Superior temporal gyrus (tissue), 1 donor: ENCODE measurements around the gene LMNTD2.
"Not testable (repeated sequence)": the region's sequence is repeated elsewhere in the genome, so short reads cannot be mapped to it uniquely, and the experiment has no call there.

Source experiments
- DNase-seq: peaks from one replicate; pipeline ENCODE4 v3.0.0-alpha.2; 2016; ENCODE audit errors: extremely low spot score

Gene LMNTD2

DNA sequence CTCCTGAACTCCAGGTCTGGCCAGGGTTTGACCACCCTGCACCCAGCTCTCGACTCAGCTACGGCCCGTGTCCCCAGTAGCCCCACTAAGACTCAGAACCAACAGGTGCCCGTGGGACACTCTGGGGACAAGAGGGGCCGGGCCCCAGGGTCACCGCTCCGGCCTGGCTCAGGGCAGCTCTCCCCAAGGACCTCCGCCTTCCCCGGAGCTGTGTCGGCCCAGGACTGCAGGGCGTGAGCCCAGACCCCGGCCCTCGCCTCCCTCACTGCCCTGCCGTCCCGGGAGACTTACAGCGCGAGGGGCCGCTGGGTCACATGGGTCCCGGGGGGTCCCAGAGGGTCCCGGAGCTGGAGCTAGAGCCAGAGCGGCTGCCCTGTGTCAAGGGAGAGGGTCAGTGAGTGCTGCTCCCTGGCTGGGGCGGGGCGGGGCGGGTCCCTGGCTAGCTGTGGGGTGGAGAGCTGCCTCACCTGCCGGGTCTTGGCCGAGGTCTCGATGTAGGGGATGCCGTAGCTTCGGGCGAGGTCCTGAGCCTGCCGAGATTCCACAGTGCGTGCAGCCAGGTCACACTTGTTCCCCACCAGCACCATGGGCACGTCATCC, 27.5 kb downstream of the LMNTD2 start:
- no peak for DNase-seq

DNA sequence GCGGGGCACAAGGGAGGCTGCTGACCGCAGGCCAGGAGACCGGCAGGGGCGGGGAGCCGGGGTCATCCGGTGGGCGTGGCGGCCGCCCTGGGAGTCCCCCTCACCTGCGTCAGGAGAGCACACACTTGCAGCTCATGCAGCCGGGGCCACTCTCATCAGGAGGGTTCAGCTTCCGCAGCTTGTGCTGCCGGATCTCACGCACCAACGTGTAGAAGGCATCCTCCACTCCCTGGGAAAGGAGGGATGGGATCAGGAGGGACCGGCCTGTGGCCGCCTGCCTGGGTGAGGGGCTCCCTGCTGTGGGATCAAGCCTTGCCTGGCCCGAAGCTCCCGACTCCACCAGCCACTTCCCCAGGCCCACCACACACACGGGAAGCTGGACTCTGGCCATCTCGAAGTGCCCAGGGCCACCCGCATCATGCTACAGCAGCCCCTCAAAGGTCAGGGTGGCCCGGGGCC, 28.0 kb downstream of the LMNTD2 start:
- DNase-seq, result no peak

- DNase-seq, result no peak
Measured at GRCh38 chr11:531919-532526, 28.5 kb downstream of the LMNTD2 start.

DNA sequence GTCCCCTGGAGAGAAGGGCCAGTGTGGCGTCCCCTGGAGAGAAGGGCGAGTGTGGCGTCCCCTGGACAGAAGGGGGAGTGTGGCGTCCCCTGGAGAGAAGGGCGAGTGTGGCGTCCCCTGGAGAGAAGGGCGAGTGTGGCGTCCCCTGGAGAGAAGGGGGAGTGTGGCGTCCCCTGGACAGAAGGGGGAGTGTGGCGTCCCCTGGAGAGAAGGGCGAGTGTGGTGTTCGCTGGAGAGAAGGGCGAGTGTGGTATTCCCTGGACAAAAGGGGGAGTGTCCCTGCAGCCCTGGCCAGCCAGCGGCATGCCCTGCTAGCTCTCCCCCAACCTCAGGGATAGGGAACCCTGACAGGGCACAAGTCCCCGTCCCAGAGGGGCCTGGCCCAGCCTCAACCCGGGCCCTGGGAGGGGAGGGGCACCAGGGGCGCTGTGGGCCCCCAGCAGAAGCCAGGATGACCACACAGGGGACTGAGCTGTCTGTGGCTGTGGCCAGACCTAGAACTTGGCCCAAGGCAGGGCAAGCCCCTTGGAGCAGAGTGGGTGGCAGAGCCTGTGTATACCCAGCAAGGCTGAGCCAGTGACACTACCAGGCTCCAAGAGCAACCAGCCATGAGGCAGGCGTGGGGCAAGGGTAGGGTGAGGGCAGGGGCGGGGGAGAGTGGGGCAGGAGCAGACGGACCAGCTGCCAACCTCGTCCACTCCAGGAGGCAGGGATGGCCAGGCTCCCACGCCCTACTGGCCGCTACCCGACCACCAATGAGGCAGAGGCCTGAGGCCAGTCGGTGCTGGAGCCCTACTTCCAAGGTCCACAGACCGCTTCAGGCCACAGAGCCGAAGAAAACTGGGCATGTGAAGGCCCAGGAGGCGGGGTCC, 29.3 kb downstream of the LMNTD2 start:
- DNase-seq, result no peak

DNA sequence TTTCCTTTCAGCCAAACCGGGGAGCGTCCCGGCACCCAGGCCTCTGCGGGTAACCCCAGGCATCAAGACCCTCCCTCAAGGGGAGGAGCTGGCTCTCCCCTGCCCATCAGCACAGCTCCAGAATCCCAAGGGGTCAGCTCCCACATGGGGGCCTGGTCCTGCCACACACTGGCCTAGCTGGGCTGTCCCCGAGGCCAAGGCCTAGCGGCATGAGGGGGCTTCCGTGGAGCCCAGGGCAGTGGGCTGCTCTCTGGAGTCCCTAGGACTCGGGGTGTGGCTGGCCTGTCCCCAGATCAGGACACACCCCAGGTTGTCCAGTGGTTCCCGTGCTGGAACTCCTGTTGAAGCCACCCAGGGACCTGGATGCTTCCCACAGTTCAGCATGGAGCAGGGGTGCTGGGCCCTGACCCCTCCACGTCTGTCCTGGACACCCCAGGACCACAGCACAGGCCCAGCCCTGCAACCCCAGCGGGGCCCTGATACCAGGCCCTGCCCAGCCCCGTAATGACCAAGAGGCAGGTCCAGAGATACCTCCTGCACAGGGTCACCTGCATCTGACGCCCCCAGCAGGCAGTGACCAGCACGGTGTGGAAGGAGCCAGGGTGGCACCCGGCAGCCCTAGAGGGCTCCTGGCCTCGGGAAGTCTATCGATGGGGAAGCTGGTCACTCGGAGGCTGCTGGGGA, 30.7 kb downstream of the LMNTD2 start:
- no peak for DNase-seq

DNA sequence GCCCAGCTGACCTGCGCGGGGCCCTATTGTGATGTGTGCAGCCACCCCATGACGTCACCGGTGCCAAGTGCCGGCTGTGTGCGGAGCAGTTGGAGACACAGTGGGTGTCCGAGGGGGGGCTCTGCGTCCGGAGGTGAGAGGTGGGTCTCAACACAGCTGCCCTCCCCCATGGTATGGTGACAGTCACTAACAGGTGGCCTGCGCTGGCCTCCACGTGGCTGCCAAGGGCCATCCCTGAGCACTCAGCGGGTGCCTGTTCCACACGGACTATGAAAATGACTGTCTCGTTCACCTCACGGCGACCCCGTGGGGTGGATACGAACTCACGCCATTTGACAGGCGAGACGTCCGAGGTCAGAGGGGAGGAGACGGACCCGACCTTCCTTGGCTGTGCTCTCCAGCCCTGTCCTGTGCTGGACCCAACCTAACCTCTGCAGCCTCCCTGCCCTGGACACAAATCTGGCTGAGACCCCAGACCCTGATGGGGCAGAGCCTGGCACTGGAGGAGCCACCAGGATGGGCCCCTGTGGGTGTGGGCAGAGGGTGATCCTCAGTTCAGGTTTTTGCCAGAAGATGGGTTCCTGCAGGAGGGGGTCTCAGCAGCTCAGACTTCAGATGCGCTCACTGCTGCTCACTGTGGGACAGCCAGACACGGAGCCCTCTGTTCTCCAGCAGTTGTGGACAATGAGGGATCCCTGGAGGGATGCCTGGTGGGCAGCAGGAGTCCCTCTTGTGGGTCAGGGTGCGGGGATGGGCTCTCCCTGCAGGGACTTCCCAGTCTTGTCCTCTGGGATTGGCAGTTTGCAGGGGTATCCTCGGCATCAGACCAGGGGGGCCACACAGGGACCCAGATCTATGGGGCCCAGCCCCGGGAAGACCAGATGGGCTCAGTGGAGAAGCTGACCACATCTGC, 31.5 kb downstream of the LMNTD2 start:
- no peak for DNase-seq

GRCh38 chr11:528166-528814, 32.2 kb downstream of the LMNTD2 start:
- DNase-seq, result no peak

- DNase-seq, result peak; percentile 2
Measured at GRCh38 chr11:526192-526591, 34.3 kb downstream of the LMNTD2 start.

DNA sequence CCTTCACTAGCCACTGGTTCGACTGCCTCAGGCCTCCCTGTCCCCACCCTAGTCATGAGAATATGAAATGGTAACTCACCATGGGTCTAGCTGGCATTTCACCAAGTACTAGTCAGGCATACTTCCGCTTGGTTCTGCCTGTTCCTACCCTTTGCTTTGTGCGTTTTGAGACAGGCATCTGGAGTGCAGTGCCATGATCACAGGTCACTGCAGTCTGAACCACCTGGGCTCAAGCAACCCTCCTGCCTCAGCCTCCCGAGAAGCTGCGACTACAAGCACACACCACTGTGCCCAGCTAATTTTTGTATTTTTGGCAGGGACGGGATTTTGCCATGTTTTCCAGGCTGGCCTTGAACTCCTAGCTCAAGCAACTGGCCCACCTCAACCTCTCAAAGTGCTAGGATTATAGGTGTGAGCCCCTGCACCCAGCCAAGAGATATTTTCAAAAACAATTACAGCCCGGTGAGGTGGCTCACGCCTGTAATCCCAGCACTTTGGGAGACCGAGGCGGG, 39.3 kb downstream of the LMNTD2 start:
- DNase-seq, result no peak

DNA sequence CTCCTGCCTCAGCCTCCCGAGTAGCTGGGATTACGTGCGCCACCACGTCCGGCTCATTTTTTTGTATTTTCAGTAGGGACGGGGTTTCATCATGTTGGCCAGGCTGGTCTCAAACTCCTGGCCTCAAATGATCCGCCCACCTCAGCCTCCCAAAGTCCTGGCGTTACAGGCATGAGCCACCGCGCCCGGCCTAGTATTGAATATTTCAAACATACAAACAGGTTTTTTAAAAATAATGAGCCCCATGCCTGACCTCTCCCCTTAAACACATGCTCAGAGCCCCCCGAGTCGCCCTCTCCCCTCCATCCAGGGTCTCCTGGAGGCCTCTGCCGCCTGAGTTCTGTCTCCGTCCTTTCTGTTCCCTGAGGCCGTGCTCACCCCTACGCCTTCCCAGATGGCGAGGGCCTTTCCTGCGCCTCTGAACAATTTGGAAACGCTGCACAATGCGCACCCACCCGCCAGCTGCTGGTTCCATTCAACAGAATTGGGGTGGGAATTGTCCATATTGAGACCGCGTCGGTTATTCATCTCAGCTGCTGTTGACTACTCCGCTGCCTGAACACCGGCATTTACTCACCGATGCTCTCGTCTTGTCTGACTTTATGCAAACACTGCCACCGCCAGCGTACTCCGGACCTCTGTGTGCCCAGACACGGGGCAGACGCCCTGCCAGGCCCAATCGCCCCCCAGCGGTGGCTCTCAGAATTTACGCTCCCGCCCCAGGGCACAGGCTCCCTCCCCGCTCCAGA, 39.9 kb downstream of the LMNTD2 start:
- no peak for DNase-seq

DNA sequence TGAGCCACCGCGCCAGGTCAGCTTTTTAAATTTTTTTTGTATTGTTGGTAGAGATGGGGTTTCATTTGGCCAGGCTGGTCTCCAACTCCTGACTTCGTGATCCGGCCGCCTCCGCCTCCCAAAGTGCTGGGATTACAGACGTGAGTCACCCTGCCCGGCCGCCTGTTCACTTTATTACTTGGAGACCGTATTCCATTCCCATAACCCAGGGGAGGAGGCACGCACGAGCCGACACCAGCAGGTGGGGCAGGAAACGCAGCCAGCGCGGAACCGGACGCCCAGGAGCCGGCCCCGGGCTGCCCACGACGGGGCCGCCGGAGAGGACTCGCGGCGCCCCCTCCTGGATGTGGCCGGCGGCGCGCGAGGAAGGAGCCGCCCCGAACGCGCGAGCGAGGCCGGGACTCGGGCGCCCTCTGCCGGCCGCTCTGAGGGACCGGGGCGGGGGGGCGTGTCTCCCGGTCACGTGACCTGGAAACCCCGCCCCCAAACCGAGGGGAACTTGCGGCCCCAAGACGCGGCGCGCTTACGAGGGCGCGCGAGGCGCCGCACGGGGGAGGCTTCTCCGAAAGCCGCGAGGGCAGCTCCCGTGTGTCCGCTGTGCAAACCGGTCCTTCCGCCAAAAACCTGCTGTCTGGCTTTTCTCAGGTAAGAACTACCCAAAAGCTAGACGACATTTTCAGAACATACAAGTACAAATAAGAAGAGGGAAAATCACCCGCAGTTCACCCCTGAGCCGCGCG, 41.9 kb downstream of the LMNTD2 start:
- DNase-seq, result peak; percentile 84

DNA sequence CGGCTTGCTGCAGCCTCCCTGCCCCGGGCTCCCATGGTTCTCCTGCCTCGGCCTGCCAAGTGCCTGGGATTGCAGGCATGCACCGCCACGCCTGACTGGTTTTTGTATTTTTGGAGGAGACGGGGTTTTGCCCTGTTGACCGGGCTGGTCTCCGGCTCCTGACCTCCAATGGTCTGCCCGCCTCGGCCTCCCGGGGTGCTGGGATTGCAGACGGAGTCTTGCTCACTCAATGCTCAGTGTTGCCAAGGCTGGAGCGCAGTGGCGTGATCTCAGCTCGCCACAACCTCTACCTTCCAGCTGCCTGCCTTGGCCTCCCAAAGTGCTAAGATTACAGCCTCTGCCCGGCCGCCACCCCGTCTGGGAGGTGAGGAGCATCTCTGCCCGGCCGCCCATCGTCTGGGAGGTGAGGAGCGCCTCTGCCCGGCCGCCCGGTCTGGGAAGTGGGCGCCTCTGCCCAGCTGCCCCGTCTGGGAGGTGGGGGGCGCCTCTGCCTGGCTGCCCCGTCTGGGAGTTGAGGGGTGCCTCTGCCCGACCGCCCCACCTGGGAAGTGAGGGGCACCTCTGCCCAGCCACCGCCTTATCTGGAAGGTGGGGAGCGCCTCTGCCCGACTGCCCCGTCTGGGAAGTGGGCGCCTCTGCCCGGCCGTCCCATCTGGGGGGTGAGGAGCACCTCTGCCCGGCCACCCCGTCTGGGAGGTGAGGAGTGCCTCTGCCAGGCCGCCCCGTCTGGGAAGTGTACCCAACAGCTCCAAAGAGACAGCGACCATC, 43.4 kb downstream of the LMNTD2 start:
- DNase-seq, result not testable (repeated sequence)

DNA sequence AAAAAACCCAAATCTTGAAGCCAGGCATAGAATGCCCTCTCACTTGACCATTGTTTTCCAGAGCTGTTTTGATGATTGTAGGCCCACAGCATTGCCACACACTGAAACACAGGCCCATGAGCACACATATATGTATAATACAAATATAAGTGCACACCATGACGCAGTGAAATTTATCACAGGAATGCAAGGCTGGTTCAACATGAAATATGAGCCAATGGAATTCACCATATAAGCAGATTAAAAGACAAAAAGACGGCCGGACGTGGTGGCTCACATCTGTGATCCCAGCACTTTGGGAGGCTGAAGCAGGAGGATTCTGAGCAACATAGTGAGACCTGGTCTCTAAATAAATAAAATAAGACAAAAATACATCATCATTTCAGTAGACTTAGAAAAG, 44.1 kb downstream of the LMNTD2 start:
- DNase-seq, result no peak

DNA sequence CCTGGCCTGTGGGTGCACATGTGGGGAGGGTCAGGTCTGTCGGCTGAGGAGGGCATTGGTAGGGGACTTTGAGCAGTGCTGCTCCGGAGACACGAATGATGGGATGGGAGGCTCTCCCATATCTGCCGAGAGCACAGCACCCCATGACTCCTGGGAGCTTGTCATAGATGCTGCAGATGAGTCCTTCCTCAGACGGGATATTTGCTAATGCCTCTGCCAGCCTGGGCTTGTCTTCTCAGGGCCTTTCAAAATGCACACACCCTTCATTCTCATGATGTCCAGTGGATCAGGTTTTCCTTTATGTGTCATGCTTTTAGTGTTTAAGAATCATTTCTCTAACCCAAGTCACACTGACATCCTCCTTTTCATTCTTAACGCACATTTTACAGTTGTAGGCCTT, 45.4 kb downstream of the LMNTD2 start:
- no peak for DNase-seq

DNA sequence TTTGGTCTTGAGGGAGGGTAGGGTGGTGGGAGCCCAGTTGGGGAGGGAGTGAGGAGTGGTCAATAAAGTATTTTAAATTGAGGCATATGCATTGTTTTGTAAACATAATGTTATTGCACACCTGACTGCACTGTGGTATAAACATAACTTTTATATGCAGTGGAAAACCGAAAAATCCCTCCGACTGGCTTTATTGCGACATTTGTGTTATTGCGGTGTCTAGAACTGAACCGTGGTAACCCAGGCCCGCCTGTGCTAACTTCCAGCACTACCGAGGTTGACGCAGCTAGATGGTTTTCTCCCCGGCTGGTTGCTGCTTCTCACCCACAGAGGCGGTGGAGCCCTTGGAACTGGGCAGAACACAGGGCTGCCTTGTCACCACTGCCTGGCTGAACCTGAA, 45.9 kb downstream of the LMNTD2 start:
- DNase-seq, result no peak

DNA sequence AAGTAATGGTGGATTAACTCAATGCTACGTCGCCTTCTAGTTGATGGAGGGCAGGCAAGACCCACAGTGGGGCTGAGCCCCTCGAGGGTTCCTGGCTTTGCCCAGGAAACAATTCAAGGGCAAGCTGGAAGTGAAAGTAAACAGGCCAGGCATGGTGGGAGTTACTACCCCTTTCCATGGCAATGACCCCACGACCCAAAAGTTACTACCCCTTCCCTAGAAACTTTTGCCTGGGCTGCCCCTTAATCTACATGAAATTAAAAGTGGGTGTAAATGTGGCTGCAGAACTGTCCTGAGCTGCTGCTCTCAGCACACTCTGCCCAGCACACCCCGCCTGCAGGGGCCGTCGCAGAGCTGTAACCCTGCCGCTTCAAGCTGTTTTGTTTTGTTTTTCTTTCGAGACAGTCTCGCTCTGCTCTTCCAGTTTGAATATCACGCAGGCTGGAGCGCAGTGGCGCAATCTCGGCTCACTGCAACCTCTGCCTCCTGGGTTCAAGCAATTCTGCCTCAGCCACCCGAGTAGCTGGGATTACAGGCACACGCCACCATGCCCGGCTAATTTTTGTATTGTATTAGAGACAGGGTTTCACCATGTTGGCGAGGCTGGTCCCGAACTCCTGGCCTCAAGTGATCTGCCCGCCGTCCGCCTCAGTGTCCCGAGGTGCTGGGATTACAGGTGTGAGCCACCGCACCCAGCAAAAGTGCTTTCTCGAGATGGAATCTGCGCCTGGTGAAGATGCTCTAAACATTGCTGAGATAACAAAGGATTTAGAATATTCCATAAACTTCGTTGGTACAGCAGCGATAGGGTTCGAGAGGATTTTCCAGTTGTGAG, 47.6 kb downstream of the LMNTD2 start:
- DNase-seq, result no peak

DNA sequence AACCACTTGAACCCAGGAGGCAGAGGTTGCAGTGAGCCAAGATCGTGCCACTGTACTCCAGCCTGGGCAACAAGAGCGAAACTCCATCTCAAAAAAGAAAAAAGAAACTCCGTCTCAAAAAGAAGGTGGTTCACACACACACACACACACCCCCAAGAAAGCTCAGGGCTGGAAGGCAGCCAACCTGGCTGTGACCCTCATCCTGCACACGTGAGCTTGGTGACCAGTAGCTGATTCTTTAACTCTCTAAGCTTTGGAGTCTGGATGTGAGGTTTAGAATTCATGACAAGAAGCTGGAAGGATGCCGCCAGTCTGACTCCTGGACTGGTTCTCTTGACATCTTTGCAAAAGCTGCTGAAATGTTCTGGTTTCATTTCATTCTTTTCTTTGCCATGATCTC, 51.6 kb downstream of the LMNTD2 start:
- no peak for DNase-seq
